ENCODE data around the gene CCDC28B.
A peak's percentile ranks its signal among the peaks of the same experiment; 100 is the strongest.

CCDC28B gene

GRCh38 chr1:32198237-32199042 lies 2.0 kb upstream of the CCDC28B start:
- no peak for TF ChIP-seq EP300 (IDR thresholded peaks at IDR 0.05; ENCODE audit: borderline replicate concordance)
- TF ChIP-seq TEAD4 (IDR thresholded peaks at IDR 0.05), result no peak

DNA sequence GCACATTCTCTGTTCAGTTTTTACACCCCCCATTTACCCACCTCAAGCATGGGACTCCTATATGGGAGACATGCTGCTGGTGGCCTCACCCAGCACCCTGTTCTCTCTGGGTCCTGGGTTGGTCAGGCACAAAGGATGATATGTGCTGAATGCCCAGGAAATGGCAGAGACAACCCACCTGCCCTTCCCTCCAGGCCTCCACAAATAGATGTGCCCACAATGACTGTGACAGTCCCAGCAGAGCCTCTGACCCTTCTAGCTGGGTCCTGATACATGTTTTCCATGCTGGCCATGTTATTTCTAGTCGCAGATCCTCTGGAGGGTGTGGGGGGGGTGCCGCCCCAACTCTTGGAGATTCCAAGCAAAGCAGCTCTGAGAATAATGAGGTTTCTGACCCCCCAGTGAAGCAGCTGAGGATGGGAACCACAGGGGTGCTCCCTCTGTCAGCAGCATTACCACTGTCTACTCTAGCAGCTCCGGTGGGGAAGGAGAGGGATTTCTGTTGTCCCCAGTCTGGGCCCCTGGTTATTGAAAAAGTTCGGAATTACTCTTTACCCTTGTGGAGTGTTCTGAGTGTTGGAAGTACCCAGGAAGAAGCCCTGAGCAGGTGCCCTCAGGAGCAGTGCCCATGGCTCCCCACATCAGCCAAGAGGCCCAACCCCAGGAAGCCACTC lies 1.2 kb upstream of the CCDC28B start:
- TF ChIP-seq FOXM1 (IDR thresholded peaks at IDR 0.05; ENCODE audit: borderline replicate concordance, low read depth), result no peak
- no peak for TF ChIP-seq REST (IDR thresholded peaks at IDR 0.05; ENCODE audit: low read depth)
- TF ChIP-seq ZBTB7A (IDR thresholded peaks at IDR 0.05; ENCODE audit: low read depth), result no peak

- TF ChIP-seq FOXM1 (IDR thresholded peaks at IDR 0.05; ENCODE audit: borderline replicate concordance, low read depth), result no peak
- TF ChIP-seq MAX (IDR thresholded peaks at IDR 0.05), result no peak
- no peak for TF ChIP-seq TAF1 (IDR thresholded peaks at IDR 0.05; ENCODE audit: low read depth)
- TF ChIP-seq CREB1 (IDR thresholded peaks at IDR 0.05; ENCODE audit: low read depth), result no peak
- no peak for TF ChIP-seq EGR1 (IDR thresholded peaks at IDR 0.05)
- TF ChIP-seq TCF12 (IDR thresholded peaks at IDR 0.05; ENCODE audit: low read depth), result no peak
- TF ChIP-seq EP300 (IDR thresholded peaks at IDR 0.05; ENCODE audit: borderline replicate concordance), result no peak
- no peak for TF ChIP-seq CEBPB (IDR thresholded peaks at IDR 0.05)
- TF ChIP-seq TEAD4 (IDR thresholded peaks at IDR 0.05), result no peak
- TF ChIP-seq RAD21 (IDR thresholded peaks at IDR 0.05; ENCODE audit: low read depth), result no peak
- no peak for TF ChIP-seq NFIC (IDR thresholded peaks at IDR 0.05)
Measured at GRCh38 chr1:32199717-32200072, 700 bp upstream of the CCDC28B start.

GRCh38 chr1:32201011-32201855 lies 838 bp downstream of the CCDC28B start:
- TF ChIP-seq NFIC (IDR thresholded peaks at IDR 0.05), result no peak
- 0 out of 2 replicates have a peak, but pooled peaks have one; percentile 13 for TF ChIP-seq TAF1 (IDR thresholded peaks at IDR 0.05; ENCODE audit: low read depth)

GRCh38 chr1:32204943-32205361 lies 4.6 kb downstream of the CCDC28B start:
- TF ChIP-seq EP300 (IDR thresholded peaks at IDR 0.05; ENCODE audit: borderline replicate concordance) (no peak), MAX (IDR thresholded peaks at IDR 0.05) (no peak), NFIC (IDR thresholded peaks at IDR 0.05) (no peak), EGR1 (IDR thresholded peaks at IDR 0.05) (peak; percentile 28; the same call in 1 of the 2 replicates), TAF1 (IDR thresholded peaks at IDR 0.05; ENCODE audit: low read depth) (no peak), YY1 (IDR thresholded peaks at IDR 0.05; ENCODE audit: low read depth) (no peak), ZBTB7A (IDR thresholded peaks at IDR 0.05; ENCODE audit: low read depth) (no peak), USF1 (IDR thresholded peaks at IDR 0.05) (no peak), CREB1 (IDR thresholded peaks at IDR 0.05; ENCODE audit: low read depth) (no peak)

DNA sequence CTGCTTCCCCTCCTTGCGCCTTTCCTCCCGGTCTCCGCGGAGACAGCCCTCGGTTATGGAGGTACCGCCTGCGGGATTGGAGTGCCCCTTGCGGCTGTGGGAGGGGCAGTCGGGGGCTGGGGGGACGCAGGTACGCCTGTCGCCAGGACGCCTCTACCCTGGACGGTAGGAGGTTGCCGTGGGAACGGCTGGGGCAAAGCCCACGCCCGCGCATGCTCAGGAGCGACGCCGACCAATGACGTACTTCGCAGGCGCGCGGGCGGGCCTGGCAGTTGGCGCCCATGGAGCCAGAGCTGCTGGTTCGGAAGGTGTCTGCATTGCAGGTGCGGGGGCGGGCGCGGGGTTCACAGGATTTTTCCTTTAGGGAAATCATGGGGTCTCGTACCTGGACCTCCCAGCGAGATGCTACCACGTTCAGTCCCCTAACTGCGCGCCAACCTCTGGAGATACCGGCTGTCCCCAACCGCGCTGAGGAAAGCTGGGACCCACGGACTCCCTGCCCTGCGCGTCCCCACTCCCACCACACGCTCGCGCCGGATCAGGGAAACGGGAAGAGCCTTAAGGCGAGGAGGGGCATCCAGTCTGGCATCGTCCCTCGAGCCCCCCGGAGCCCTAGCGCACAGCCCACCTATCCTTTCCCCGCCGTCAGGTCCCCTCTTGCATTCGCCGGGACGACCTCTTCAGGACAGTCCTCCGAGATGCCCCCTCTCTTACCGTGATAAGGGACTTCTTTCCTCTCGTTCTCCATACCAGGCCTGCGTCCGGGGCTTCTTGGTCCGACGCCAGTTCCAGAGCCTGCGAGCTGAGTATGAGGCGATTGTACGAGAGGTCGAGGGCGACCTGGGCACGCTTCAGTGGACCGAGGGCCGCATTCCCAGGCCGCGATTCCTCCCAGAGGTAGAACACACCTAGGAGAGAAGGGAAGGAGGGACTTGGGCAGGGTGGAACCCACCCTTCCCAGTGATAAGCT lies 5.3 kb downstream of the CCDC28B start, which contains the start of gene IQCC:
Gene IQCC, plus strand, starts transcription at position 271 of the 970 bp plus-strand sequence. Its CDS starts 11 bp downstream, at position 282.
- TF ChIP-seq CREB1 (IDR thresholded peaks at IDR 0.05; ENCODE audit: low read depth) (peak; percentile 76), REST (IDR thresholded peaks at IDR 0.05; ENCODE audit: low read depth) (no peak), TAF1 (IDR thresholded peaks at IDR 0.05; ENCODE audit: low read depth) (peak; percentile 90), EGR1 (IDR thresholded peaks at IDR 0.05) (peak; percentile 97), FOXM1 (IDR thresholded peaks at IDR 0.05; ENCODE audit: borderline replicate concordance, low read depth) (no peak), MAX (IDR thresholded peaks at IDR 0.05) (peak; percentile 82), YY1 (IDR thresholded peaks at IDR 0.05; ENCODE audit: low read depth) (peak; percentile 77), CEBPB (IDR thresholded peaks at IDR 0.05) (no peak), EP300 (IDR thresholded peaks at IDR 0.05; ENCODE audit: borderline replicate concordance) (0 out of 2 replicates have a peak, but pooled peaks have one; percentile 40), RAD21 (IDR thresholded peaks at IDR 0.05; ENCODE audit: low read depth) (peak; percentile 19; the same call in 1 of the 2 replicates), USF1 (IDR thresholded peaks at IDR 0.05) (no peak; the same call in 1 of the 2 replicates), TEAD4 (IDR thresholded peaks at IDR 0.05) (0 out of 2 replicates have a peak, but pooled peaks have one; percentile 13), TCF12 (IDR thresholded peaks at IDR 0.05; ENCODE audit: low read depth) (peak; percentile 24), ZBTB7A (IDR thresholded peaks at IDR 0.05; ENCODE audit: low read depth) (0 out of 2 replicates have a peak, but pooled peaks have one; percentile 12), NFIC (IDR thresholded peaks at IDR 0.05) (no peak; the same call in 1 of the 2 replicates)
